Measurements from ENCODE around the gene RASA3. TPM values are rescaled to one million over a fixed set of nuclear protein-coding genes. Genes with fewer than 3 reads are reported as not detected.

Gene RASA3
- total and polyA plus RNA-seq, 2 donors (not counting 3 experiments of a cell fraction or from before 2014, with no cell fraction given), result 26.5 to 53.8 TPM

GRCh38 chr13:114090476-114090875, 41.9 kb downstream of the RASA3 start:
- TF ChIP-seq MYC (IDR thresholded peaks at IDR 0.05; ENCODE audit: low read depth, low read length), result no peak
- Histone ChIP-seq H3K9ac (replicated peaks; ENCODE audit: extremely low read depth, insufficient read depth, low read length) (no peak overlapping the region), H3K4me3 (replicated peaks in 1 of 3; ENCODE audit: insufficient read depth in 1 of 3, low read depth in 1 of 3, low read length in 3 of 3) (no peak overlapping the region), H3K27ac (ENCODE audit: insufficient read depth, low read depth, low read length) (no peak overlapping the region), H3K9me1 (replicated peaks; ENCODE audit: control insufficient read depth, extremely low read depth, insufficient read depth, low read length) (no peaks in the 10 kb centered on the region), H3K4me2 (ENCODE audit: insufficient read depth, low read length) (no peak overlapping the region), H3K36me3 (ENCODE audit: control insufficient read depth in 2 of 2, extremely low read depth in 1 of 2, insufficient read depth in 2 of 2, low read length in 2 of 2) (peaks cover 0 to 3% of the 10 kb centered on the region in 2 experiments), H4K20me1 (replicated peaks; ENCODE audit: control insufficient read depth, extremely low read depth, insufficient read depth, low read length) (peaks cover 13% of the 10 kb centered on the region), H2AFZ (ENCODE audit: low read depth, low read length) (no peak overlapping the region), H3K9me3 (replicated peaks; ENCODE audit: control insufficient read depth, insufficient read depth, low read length) (no peaks in the 10 kb centered on the region), H3K27me3 (ENCODE audit: control insufficient read depth in 2 of 2, insufficient read depth in 2 of 2, low read length in 2 of 2) (no peaks in the 10 kb centered on the region), H3K4me1 (ENCODE audit: control insufficient read depth, extremely low read depth, insufficient read depth, low read length) (no peaks in the 10 kb centered on the region), H3K79me2 (ENCODE audit: control insufficient read depth, insufficient read depth, low read length) (peaks cover 86% of the 10 kb centered on the region)
- ChIA-PET POLR2A (no interaction called here), CTCF (no interaction called here)
- intact Hi-C loops (cut with micrococcal nuclease), result no loop called here
- dilution Hi-C loops (cut with MboI; ENCODE audit: extremely low pct_ligation_motif_present, low sequenced_read_pairs), result no loop called here
- no TSS peak for BruUV-seq (replicated peaks)
- DNase-seq (ENCODE audit: low read depth, low spot score), result no peak
- FAIRE-seq, result no peak

DNA sequence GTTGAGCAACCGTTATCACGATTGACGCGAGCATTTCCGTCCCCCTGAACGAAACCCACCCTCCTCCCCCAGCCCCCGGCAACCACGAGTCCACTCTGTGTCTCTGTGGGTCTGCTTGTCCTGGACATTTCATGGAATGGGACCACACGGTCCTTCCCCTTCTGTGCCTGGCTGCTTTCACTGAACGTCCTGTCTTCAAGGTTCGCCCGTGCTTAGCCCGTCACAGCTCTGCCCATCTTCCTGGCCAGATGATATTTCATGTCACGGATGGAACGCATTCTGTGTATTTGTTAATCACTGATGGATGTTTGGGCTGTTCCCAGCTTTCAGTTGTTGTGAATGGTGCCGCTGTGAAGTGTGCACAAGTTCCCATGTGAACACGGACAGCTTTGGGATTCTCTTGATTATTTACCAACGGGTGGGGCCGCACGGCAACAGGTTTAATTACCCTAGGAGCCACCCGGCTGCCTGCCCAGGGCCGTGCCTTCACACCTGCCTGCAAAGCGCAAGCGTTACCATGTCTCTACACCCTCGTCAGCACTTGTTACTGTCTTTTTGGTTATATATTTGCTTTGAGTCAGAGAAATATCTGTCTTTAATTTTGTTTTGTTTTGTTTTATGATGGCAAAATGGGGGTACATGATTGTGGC, 42.5 kb downstream of the RASA3 start:
- peaks cover 0 to 3% of the 10 kb centered on the region in 2 experiments for H3K36me3 ChIP-seq (ENCODE audit: control insufficient read depth in 2 of 2, extremely low read depth in 1 of 2, insufficient read depth in 2 of 2, low read length in 2 of 2)
- no peak overlapping the region for H2AFZ ChIP-seq (ENCODE audit: low read depth, low read length)
- no peak overlapping the region for H3K27ac ChIP-seq (ENCODE audit: insufficient read depth, low read depth, low read length)
- ChIA-PET CTCF (no interaction called here), POLR2A (no interaction called here)
- H3K9ac ChIP-seq (replicated peaks; ENCODE audit: extremely low read depth, insufficient read depth, low read length), result no peak overlapping the region
- no peak for TF ChIP-seq CTCF (IDR thresholded peaks at IDR 0.05; ENCODE audit: extremely low read depth in 1 of 2, insufficient read depth in 1 of 2, low read depth in 1 of 2, low read length in 2 of 2)
- TF ChIP-seq MAX (IDR thresholded peaks at IDR 0.05; ENCODE audit: insufficient read depth, insufficient read length), result no peak
- no peak for TF ChIP-seq POLR2AphosphoS5 (IDR thresholded peaks at IDR 0.05; ENCODE audit: insufficient read depth, low read depth, low read length)
- no peak for TF ChIP-seq JUN (IDR thresholded peaks at IDR 0.05; ENCODE audit: borderline replicate concordance, insufficient read depth, insufficient read length, low read depth)
- no peak for TF ChIP-seq FOS (IDR thresholded peaks at IDR 0.05; ENCODE audit: borderline replicate concordance, insufficient read depth, low read length)
- TF ChIP-seq MYC (IDR thresholded peaks at IDR 0.05; ENCODE audit: low read depth, low read length), result no peak
- no peak for TF ChIP-seq GATA2 (IDR thresholded peaks at IDR 0.05; ENCODE audit: insufficient read depth, insufficient read length, low read depth, low read length)
- TF ChIP-seq POLR2A (IDR thresholded peaks at IDR 0.05; ENCODE audit: low read depth, low read length), result no peak
- TF ChIP-seq EZH2 (IDR thresholded peaks at IDR 0.05; ENCODE audit: borderline replicate concordance, low read depth, low read length, severe bottlenecking), result no peak
- H3K4me2 ChIP-seq (ENCODE audit: insufficient read depth, low read length), result no peak overlapping the region
- H3K9me3 ChIP-seq (replicated peaks; ENCODE audit: control insufficient read depth, insufficient read depth, low read length), result no peaks in the 10 kb centered on the region
- no peak for DNase-seq (ENCODE audit: low read depth, low spot score)
- no peaks in the 10 kb centered on the region for H3K4me1 ChIP-seq (ENCODE audit: control insufficient read depth, extremely low read depth, insufficient read depth, low read length)
- FAIRE-seq, result no peak
- no peak overlapping the region for H3K4me3 ChIP-seq (replicated peaks in 1 of 3; ENCODE audit: insufficient read depth in 1 of 3, low read depth in 1 of 3, low read length in 3 of 3)
- H3K79me2 ChIP-seq (ENCODE audit: control insufficient read depth, insufficient read depth, low read length), result peaks cover 80% of the 10 kb centered on the region
- dilution Hi-C loops (cut with MboI; ENCODE audit: extremely low pct_ligation_motif_present, low sequenced_read_pairs), result no loop called here
- H3K9me1 ChIP-seq (replicated peaks; ENCODE audit: control insufficient read depth, extremely low read depth, insufficient read depth, low read length), result no peaks in the 10 kb centered on the region
- BruUV-seq (replicated peaks), result no TSS peak
- no peaks in the 10 kb centered on the region for H3K27me3 ChIP-seq (ENCODE audit: control insufficient read depth in 2 of 2, insufficient read depth in 2 of 2, low read length in 2 of 2)
- intact Hi-C loops (cut with micrococcal nuclease), result no loop called here
- H4K20me1 ChIP-seq (replicated peaks; ENCODE audit: control insufficient read depth, extremely low read depth, insufficient read depth, low read length), result peaks cover 13% of the 10 kb centered on the region

Measured in endothelial cell of umbilical vein (primary cell).